IPS-20b (cell line): Measurements from ENCODE around the gene XKR7.

Experiments
- H3K27ac ChIP-seq: one replicate; pipeline ENCODE4 v1.5.1; 2013; ENCODE audit warnings: low read length
- H3K27me3 ChIP-seq: 2 replicates; pipeline ENCODE4 v1.6.1; 2013; ENCODE audit warnings: mild to moderate bottlenecking, low read length, inconsistent platforms; ENCODE audit not compliant: insufficient read depth
- H3K36me3 ChIP-seq: 2 replicates; pipeline ENCODE4 v1.6.1; 2013; ENCODE audit warnings: low read depth, mild to moderate bottlenecking, inconsistent platforms, low read length, moderate library complexity; ENCODE audit not compliant: insufficient read depth
- H3K4me1 ChIP-seq: 2 replicates; pipeline ENCODE4 v1.6.1; 2013; ENCODE audit warnings: mild to moderate bottlenecking, control low read depth, inconsistent platforms, low read length, moderate library complexity; ENCODE audit not compliant: insufficient read depth
- H3K4me3 ChIP-seq: 2 replicates; pipeline ENCODE4 v1.5.1; 2013; ENCODE audit warnings: mild to moderate bottlenecking, low read length, inconsistent platforms
- H3K9ac ChIP-seq: 2 replicates; pipeline ENCODE4 v1.6.1; 2013; ENCODE audit warnings: low read depth, mild to moderate bottlenecking, inconsistent platforms, low read length, moderate library complexity
- H3K9me3 ChIP-seq: 2 replicates; pipeline ENCODE4 v1.6.1; 2013; ENCODE audit warnings: mild to moderate bottlenecking, low read depth, low read length, inconsistent platforms; ENCODE audit not compliant: insufficient read depth

The XKR7 gene

DNA sequence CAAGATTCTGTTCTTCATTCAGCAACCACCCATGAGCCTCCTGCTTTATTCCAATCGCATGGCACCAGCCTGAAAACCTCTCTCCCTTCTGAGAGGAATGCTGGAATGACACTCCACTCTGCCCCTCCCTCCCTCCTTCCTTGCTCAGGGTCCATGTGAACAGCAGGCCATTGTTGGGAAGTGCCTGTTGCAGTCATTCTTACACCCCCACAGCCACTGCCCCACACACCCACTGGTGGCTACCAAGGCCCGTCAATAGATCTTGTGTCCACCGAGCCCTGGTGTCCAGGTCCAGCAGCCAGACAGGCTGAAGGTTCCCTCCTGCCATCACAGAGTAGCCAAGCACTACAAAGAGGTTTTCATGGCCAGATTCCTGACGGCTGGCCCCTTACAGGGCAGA is 22.6 kb upstream of the XKR7 start:
- H3K36me3 ChIP-seq, result peaks cover 59% of the 10 kb centered on the region
- H3K4me1 ChIP-seq, result no peaks in the 10 kb centered on the region
- no peak overlapping the region for H3K27ac ChIP-seq
- no peaks in the 10 kb centered on the region; the same call in 1 of the 2 replicates for H3K9me3 ChIP-seq
- no peak overlapping the region for H3K4me3 ChIP-seq
- H3K27me3 ChIP-seq, result no peaks in the 10 kb centered on the region
- H3K9ac ChIP-seq, result no peak overlapping the region

GRCh38 chr20:31945785-31946184 is 22.2 kb upstream of the XKR7 start:
- Histone ChIP-seq H3K4me1 (peaks cover 3% of the 10 kb centered on the region), H3K9me3 (no peaks in the 10 kb centered on the region; the same call in 1 of the 2 replicates), H3K27me3 (no peaks in the 10 kb centered on the region), H3K36me3 (peaks cover 59% of the 10 kb centered on the region), H3K4me3 (no peak overlapping the region), H3K27ac (no peak overlapping the region), H3K9ac (no peak overlapping the region)

DNA sequence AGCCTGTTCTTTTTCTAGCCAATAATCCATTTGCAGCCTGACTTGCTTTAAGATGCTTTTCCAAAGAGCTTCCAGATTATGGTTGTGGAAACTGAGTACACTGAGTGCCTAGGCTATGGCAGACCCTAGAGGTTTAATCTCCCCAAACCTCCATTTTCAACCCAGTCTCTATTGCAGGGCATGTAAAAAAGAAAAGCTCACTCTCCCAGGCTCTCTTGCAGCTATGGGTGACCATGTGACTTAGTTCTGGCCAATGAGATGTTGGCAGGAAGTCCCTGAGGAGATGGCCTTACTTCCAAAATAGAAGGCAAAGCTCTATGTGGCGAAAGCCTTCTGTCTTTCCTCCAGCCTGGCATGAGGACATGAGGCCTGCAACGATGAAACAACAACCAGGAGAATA is 19.9 kb upstream of the XKR7 start:
- Histone ChIP-seq H3K27ac (no peak overlapping the region), H3K4me3 (no peak overlapping the region), H3K9ac (no peak overlapping the region), H3K36me3 (peaks cover 59% of the 10 kb centered on the region), H3K27me3 (no peaks in the 10 kb centered on the region), H3K4me1 (peaks cover 5% of the 10 kb centered on the region), H3K9me3 (no peaks in the 10 kb centered on the region; the same call in 1 of the 2 replicates)

DNA sequence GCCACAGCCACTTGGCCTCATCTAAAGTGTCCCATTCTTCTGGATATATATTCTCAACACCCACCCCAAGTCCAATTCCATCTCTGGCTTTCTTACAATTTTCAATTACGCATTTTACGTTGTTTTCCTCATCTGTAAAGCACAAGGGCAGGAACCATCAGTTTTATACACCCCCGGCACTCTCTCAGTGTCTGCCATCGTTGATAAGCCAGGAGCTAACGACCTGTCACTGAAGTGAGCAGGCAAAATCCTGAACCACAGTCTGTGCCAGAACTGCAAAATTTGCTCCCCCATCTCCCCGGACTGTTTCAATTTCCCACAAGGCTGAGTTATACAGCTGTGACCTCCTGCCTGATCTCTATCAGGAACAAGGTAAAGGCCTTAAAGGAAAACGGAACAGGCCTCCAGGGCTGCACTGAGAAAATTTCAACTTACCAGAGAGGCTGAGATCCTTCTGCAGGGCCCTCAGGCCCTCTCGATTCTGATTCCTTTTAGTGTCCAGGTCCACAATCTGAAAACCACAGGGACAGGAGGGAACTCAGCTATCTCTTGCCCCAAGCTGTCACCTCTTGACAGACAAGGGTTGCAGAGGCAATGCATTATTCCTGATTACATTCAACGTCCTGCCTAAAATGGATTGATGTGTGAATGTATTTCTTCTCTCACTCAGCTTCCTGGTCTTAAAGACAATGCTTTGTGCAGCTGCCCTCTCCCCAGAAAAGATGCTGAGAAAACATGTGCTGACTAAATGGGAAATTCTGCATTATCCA is 17.9 kb upstream of the XKR7 start:
- H3K4me3 ChIP-seq, result peak overlapping the region; percentile 98
- H3K27me3 ChIP-seq, result no peaks in the 10 kb centered on the region
- peaks cover 5% of the 10 kb centered on the region for H3K4me1 ChIP-seq
- H3K9ac ChIP-seq, result peak overlapping the region; percentile 96; the same call in 1 of the 2 replicates
- no peak overlapping the region for H3K27ac ChIP-seq
- H3K36me3 ChIP-seq, result peaks cover 52% of the 10 kb centered on the region
- no peaks in the 10 kb centered on the region; the same call in 1 of the 2 replicates for H3K9me3 ChIP-seq

- Histone ChIP-seq H3K27me3 (peaks cover 1% of the 10 kb centered on the region; the same call in 1 of the 2 replicates), H3K9me3 (no peaks in the 10 kb centered on the region; the same call in 1 of the 2 replicates), H3K9ac (peak overlapping the region; percentile 96), H3K4me3 (peak overlapping the region; percentile 98), H3K36me3 (peaks cover 41% of the 10 kb centered on the region), H3K27ac (peak overlapping the region; percentile 74), H3K4me1 (peaks cover 5% of the 10 kb centered on the region)
These were observed 16.8 kb upstream of the XKR7 start for GRCh38 chr20:31951203-31951529.

GRCh38 chr20:31951530-31952453 is 16.2 kb upstream of the XKR7 start, which contains the start of gene PDRG1:
TSS of gene PDRG1 (minus strand) at chr20:31952046. CDS start at chr20:31951961, 85 bp downstream.
- H3K4me1 ChIP-seq, result peaks cover 5% of the 10 kb centered on the region
- no peaks in the 10 kb centered on the region; the same call in 1 of the 2 replicates for H3K9me3 ChIP-seq
- H3K27me3 ChIP-seq, result peaks cover 7% of the 10 kb centered on the region; the same call in 1 of the 2 replicates
- H3K27ac ChIP-seq, result peak within 1 kb of the TSS; percentile 74
- peaks cover 34% of the 10 kb centered on the region for H3K36me3 ChIP-seq
- H3K4me3 ChIP-seq, result peak within 1 kb of the TSS; percentile 98
- peak within 1 kb of the TSS; percentile 96 for H3K9ac ChIP-seq

DNA sequence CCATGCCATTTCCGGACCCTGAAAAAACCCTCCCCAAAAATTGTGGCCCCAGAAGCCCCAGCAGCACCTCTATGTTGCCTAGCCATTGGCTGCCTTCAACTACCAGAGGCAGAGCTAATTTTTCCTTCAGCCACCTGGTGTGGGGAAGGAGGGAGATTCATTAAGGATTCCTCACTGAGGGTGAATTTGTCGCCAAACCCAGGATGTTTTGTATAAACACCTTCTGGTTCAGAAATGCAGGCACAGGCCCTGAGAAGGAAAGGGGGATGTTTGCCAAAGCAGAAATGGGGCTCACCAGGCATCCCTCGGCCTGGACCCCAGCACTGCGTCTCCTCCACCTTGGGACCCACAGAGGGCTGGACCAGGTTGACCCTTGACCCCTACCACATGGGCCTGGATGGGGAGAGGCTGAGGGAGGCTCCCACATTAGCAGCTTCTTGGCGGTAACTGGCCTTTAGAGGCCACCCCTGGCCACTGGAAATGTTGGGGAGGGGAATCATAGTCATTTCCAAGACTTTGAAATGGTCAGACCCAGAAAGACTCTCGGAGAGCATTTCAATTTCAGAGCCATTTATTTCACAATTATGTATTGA is 14.3 kb upstream of the XKR7 start:
- Histone ChIP-seq H3K4me1 (peaks cover 5% of the 10 kb centered on the region), H3K27me3 (peaks cover 8% of the 10 kb centered on the region; the same call in 1 of the 2 replicates), H3K4me3 (no peak overlapping the region), H3K27ac (no peak overlapping the region), H3K9me3 (no peaks in the 10 kb centered on the region), H3K36me3 (peaks cover 16% of the 10 kb centered on the region), H3K9ac (no peak overlapping the region)

DNA sequence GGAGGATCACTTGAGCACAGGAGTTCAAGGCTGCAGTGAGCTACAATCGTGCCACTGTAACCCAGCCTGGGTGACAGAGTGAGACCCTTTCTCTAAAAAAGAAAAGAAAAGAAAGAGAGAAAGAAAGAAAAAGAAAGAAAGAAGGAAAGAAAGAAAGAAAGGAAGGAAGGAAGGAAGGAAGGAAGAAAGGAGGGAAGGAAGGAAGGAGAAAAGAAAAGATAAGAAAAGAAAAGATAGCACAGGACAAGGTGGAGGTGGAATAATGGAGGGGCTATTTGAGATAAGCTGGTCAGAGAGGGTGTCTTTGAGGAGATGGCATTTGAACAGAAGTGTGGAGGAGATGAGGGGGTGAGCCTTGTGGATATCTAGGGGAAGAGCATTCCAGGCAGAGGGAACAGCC is 13.5 kb upstream of the XKR7 start:
- no peak overlapping the region for H3K9ac ChIP-seq
- H3K27me3 ChIP-seq, result peaks cover 8% of the 10 kb centered on the region; the same call in 1 of the 2 replicates
- H3K27ac ChIP-seq, result no peak overlapping the region
- H3K4me3 ChIP-seq, result no peak overlapping the region
- peaks cover 5% of the 10 kb centered on the region for H3K4me1 ChIP-seq
- H3K36me3 ChIP-seq, result peaks cover 8% of the 10 kb centered on the region; the same call in 1 of the 2 replicates
- no peaks in the 10 kb centered on the region for H3K9me3 ChIP-seq

GRCh38 chr20:31956556-31957526 is 11.1 kb upstream of the XKR7 start:
- Histone ChIP-seq H3K27me3 (peaks cover 8% of the 10 kb centered on the region; the same call in 1 of the 2 replicates), H3K27ac (no peak overlapping the region), H3K36me3 (no peaks in the 10 kb centered on the region)

DNA sequence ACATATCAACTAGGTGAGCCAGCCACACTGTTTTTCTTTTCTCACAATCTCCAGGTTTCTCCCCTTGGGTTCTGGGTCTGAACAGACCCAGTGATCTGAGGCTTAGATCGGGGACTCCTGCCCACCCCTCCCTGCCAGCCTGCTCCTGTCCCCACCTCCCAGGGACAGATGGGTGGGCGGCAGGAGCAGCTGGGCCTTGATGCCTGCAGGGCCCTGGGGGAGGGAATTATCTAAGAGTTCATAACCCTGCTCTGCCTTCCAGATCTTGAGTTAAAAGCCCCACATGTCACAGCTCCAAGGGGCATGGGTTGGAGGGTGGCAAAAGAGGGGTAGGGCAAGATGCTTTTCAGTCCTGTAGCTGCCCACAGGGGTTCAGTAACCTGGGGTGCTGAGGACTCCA is 5.2 kb upstream of the XKR7 start:
- H3K4me3 ChIP-seq, result no peak overlapping the region
- no peaks in the 10 kb centered on the region for H3K36me3 ChIP-seq
- no peaks in the 10 kb centered on the region for H3K9me3 ChIP-seq
- H3K4me1 ChIP-seq, result peaks cover 7% of the 10 kb centered on the region; the same call in 1 of the 2 replicates
- H3K27me3 ChIP-seq, result peaks cover 26% of the 10 kb centered on the region
- H3K9ac ChIP-seq, result no peak overlapping the region
- H3K27ac ChIP-seq, result no peak overlapping the region

More at GRCh38 chr20:31956556-31957526, 11.1 kb upstream of the XKR7 start:
- Histone ChIP-seq H3K9ac (no peak overlapping the region), H3K9me3 (no peaks in the 10 kb centered on the region), H3K4me1 (no peaks in the 10 kb centered on the region), H3K4me3 (no peak overlapping the region)
